Kidney capillary endothelial cell (primary cell): ENCODE data around the gene CYP2R1.
A peak's percentile ranks its signal among the peaks of the same experiment; 100 is the strongest.

ENCODE experiments used
- DNase-seq: peaks from one replicate; pipeline ENCODE4 v3.0.0-alpha.2; 2018; ENCODE audit warnings: low spot score

The CYP2R1 gene, protein sequence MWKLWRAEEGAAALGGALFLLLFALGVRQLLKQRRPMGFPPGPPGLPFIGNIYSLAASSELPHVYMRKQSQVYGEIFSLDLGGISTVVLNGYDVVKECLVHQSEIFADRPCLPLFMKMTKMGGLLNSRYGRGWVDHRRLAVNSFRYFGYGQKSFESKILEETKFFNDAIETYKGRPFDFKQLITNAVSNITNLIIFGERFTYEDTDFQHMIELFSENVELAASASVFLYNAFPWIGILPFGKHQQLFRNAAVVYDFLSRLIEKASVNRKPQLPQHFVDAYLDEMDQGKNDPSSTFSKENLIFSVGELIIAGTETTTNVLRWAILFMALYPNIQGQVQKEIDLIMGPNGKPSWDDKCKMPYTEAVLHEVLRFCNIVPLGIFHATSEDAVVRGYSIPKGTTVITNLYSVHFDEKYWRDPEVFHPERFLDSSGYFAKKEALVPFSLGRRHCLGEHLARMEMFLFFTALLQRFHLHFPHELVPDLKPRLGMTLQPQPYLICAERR

DNA sequence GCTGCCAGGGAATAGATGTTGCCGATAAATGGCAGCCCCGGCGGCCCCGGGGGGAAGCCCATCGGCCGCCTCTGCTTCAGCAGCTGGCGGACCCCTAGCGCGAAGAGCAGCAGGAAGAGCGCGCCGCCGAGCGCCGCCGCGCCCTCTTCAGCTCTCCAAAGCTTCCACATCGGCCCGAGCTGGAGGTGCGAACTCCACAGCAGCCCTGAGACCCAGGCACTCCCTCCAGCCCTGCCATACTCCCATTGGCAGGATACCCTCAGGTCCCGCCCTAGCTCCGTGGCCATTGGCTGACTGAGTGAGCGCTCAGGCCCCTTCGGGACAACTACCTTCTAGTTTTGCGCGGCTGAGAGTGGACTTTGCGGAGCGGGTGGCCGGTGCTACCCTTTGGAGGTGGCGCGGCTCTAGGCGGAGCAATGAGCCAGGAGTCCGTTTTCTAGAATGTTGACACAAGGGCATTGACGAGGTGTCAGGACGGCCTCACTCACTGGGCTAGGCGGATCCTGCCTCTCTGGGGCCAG lies at the start of gene CYP2R1:
TSS of gene CYP2R1 (minus strand) at position 196 of the 521 bp plus-strand sequence. CDS start at position 170, 26 bp downstream.
- DNase-seq, result peak; percentile 91

DNA sequence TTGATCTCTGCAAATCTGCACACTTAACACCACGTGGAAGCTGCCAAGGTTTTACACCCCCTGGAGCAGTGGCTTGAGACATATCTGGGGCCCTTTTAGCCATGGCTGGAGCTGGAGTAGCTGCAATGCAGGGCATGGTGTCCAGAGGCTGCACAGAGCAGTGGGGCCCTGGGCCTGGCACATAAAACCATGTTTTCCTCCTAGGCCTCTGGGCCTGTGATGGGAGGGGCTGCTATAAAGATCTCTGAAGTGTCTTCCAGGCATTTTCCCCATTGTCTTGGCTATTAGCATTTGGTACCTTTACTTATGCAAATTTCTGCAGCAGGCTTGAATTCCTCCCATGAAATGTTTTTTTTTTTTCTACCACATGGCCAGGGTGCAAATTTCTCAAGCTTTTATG lies 46.9 kb upstream of the CYP2R1 start:
- no peak for DNase-seq

DNA sequence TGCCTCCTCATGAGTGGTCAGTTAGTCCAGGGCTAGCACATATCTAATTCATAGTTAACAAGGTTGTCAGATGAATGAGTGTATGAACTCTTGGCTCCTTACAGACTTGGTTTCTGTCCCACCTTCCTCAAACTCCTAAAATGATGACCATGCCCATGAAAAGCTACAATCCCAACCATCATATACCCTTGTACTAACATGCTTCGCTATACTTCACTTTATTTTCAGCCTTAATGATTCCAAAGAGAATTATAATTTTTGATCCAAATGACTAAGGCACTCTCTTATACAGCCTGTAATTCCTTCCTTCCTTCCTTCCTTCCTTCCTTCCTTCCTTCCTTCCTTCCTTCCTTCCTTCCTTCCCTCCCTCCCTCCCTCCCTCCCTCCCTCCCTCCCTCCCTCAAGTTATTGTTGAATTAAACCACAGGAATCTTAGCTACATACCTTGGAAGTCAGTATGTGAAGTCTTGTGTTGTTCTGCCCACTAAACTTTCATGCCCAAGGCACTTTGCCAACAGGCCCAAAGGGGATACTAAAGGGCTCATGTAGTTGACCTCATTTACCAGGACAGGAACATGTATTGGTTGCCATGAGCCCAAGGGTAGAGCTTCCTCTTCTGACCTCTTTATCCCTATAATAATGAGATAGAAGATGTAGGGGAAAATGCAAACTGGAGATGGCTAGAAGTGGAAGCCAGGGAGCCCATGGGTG lies 42.8 kb upstream of the CYP2R1 start:
- no peak for DNase-seq

DNA sequence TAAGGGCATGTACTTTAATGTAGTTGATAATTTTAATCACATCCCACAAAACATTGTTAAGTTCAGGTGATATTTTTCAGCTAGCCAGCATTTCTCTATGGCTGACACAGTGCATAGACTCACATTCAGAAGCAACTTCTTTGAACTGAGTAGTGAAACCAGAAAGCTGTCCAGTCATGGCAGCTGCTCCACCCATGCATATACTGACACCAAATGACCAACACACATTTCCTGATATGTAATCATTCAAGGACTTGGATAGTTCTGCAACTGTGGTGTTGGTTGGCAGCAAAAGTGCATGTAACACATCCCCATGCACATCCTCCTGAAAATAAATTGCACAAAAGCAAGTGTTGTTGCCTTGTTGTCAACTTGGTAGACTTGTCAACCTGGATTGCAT lies 40.4 kb upstream of the CYP2R1 start:
- no peak for DNase-seq

DNA sequence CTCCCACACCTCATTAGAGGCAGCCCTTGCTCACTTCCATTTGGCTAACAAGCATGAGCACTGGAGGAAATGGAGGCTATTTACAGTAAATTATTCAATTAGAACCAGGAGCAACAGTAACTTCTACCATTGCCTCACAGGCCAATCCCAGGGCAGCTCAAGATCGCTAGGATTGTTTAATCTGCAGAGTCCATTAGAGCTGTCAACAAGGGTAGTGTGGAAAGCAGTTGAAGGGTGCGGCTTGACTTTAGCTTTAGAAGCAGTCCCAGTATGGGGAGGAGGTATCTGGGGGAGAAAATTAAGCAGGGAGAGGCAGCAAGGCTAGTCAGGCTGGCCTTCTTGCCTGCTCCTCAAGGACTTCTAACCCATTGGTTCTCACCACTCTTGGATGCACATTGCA lies 38.3 kb upstream of the CYP2R1 start:
- DNase-seq, result no peak

DNA sequence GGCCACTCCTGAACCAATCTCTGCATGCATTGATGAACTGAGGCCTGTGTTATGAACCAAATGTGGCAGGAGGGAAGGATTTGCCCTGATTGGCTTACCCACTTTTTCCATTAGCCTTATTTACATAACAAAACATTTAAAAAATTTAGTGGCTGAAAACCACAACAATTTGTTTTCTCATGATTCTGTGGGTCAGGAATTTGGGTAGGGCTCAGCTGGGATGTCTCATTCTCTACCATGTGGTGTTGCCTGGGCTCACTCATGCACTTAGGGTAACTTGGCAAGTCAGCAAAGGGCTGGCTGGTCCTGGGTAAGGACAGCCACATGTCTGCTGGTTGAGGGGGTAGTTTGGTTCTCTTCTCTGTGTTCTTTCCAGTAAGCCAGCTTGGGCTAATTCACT lies 35.1 kb upstream of the CYP2R1 start:
- DNase-seq, result no peak

DNA sequence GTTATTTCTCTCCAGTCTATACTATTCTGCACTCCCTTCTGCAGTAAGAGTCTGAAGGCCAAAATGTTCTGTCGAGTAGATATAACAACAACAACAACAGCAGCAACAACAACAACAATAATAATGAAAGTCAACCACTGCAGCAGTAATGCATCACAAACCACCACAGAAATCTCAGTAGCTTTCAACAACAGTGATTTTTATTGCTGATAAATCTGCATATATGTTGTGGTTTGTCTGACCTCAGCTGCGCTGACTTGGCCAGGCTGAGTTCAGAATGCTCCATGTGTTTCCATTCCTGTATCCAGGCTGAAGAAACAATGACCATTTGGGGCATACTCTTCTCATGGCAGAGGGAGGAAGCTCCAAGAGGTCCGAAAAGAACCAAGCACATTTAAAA lies 32.3 kb upstream of the CYP2R1 start:
- DNase-seq, result no peak

DNA sequence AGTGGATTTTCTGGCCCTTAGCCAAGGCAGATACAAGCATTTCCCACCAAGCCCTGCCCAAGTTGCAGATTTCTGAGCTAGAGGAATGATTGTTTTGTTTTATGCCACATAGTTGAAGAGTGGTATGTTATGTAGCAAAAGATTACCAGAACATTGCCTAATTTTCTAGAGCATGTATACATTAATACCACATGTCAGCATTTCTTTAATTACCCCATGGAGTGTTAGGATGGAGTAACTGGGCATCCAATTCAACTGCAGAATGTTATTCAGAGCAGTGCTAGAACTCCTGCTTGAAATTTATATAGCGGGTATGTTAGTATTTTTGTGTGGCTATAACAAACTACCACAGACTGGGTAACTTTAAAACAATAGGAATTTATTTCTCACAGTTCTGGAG lies 24.4 kb upstream of the CYP2R1 start:
- DNase-seq, result no peak

DNA sequence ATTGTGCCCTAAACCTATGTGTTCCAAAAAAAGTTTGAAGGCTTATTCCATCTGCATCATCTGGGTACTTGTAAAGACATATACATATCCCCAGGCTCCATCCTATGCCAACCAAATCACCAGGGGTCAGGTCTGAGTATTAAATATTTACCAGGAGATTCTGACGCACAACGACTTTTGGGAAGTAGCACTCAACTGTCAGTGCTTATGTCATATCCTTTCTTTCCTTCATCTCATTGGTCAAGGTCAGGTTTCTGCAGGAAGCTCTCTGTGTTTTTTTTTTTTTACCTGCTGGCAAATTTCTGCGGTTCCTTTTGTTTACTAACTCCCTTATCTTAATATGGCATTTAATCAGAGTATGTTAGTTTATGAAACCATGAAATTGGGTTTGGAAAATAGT lies 22.5 kb upstream of the CYP2R1 start:
- no peak for DNase-seq

DNA sequence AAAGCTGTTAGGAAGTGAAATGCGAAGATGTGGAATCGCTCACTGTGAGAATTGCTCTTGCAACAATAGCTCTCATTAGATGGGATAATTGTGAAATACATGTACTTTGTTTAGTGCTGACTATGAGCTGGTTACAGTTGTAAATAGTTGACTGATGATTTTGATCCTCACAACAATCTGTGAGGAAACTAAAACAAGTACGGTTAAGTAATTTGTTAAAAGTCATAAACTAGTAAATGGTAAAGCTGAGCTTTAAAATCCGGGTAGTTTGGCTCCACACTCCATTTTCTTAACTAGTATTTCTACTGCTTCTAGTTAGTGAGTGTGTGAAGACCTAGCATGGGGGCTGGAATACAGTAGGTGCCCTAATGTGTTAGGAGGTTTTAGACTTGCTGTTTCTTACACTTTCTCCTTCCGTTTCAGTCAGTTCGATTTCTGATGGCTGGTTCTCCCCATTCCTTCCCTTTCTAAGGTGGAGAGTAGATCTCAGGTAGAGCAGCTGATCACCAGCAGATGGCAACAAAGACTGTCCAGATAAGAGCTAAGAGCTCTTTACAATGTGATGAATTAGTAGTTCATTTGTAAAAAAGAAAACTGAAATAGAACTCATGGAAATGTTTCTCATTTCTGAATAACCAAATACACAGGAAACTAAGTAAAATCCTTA lies 16.3 kb upstream of the CYP2R1 start:
- DNase-seq, result peak; percentile 39

DNA sequence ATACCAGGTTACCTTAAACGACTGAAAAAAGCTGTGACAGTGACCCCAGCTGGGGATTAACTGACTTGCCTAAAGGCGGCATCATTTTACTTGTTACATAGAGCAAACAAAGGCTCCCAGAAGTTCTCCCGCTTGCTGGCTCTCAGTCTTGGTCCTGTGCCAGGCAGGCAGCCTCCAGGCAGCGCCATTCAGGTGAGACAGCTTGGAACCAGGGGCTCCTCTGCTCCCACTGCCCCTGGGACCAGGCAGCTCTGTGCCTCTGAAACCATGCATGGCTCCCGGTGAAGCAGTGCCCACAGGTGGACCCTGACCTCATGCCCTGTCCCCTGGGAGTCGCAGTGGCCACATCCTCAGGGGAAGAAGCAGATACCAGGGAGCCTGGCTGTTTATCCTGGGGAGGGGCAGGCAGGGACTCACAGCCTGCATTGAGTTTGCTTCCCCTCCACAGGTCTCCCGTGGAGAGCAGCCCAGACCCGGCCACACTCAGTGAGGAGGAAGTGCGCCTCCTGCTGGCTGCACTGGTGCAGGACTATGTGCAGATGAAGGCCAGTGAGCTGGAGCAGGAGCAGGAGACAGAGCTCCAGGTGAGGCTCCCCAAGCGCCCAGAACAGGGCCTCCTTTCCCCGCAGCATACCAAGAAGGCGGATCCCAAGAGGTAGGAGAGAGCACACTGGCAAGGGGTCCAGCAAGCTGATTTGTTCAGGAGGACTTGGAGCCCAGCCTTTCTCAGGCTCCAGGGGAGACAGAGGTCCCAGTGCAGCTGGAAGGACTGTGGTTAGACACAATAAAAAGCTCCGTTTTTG lies 15.6 kb upstream of the CYP2R1 start:
- peak; percentile 52 for DNase-seq

DNA sequence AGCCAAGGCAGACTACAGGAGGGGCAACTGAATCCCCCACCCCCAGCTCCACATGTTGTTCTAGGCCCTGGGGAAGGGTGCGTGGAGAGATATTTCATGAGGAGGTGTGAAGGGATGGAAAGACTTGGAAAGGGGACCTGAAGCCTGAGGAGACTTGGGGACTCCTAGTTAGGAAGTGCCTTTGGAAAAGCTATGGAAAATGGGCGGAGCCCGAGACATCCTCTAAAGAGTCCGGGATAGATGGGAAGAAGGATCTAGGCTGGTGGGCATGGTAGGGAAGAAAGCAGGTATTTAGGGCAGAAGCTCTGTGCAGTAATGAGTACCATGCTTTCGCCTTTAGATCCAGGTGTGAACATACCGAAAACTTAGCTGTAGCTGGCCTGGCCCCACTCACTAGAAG lies 15.0 kb upstream of the CYP2R1 start:
- DNase-seq, result no peak

DNA sequence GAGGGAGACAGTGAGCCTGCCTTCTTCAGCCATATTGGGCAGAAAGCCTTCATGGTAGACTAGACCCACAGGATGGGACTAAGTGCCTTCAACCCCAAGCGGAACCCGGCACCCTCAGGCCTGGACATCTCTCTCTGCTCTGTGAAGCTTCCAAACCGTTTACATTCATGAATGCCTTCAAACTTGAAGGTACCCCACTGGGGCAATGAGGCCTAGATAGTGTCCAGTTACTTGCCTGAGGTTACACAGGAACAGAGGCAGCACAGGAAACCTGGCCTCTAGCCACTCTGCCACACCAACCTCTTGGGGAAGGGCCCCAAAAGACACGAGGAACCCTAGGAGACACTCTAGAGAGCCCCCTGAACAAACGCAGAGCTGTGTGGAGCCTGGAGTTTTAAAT lies 14.5 kb upstream of the CYP2R1 start:
- DNase-seq, result no peak

DNA sequence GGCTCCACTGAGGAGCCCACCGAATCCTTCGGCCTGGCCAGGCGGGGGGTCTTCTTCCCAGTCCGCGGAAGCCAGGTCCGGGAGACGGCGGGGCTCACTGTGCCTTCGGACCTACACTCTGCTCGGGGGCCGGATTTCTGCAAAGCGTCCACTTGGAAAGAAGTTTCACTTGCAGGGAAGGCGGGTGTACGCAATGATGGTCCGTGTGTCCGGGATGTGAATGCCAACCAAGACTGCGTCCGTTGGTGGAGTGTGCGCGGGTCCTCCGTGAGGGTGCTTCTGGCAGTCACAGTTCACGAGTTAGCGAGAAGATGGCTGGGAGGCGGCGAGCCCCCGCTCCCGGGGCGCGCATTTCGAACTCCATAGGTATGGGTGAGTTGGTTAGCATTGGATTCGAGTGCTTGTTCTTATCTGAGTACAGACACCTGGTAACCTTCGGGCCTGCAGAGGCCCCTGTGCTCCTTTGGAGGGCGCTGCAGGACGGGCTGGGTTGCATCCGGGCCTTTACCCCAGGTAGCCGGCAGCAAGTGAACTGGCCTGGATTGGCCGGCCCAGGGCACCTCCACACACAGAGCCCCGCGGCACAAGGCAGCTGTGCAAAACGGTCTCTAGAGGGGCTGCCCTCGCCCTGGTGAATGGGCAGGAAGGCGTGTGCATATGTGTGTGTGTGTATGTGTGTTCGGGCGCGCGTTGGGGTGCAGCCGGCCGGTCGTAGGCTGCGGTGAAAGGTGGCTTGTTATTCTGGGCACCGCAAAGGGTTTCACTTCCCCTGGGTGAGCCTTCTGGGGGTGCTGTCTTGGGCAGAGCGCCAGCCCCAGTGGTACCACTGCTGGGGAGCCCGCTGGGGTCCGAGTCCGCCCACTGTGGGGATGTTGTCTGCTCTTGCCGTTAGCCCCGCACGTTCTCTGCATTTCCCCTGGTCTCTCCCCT lies 13.3 kb upstream of the CYP2R1 start:
- DNase-seq, result peak; percentile 36

DNA sequence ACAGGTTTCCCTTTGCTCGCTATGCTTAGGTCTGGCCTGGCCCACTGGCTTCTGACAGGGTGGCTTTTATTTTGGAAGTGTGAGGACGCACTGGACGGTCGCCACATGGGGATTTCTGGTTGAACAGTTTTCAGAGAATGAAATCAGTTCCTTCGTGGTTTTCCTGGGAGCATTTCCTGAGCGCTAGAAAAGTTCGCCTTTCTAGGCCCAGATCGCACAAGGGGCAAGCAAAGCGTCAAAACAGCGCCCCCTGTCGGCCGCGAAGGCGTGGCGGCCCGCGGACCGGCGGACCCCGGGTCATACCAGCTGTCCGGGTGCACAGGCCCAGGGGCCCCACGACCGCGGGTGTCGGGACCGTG lies 12.7 kb upstream of the CYP2R1 start:
- peak; percentile 59 for DNase-seq

DNA sequence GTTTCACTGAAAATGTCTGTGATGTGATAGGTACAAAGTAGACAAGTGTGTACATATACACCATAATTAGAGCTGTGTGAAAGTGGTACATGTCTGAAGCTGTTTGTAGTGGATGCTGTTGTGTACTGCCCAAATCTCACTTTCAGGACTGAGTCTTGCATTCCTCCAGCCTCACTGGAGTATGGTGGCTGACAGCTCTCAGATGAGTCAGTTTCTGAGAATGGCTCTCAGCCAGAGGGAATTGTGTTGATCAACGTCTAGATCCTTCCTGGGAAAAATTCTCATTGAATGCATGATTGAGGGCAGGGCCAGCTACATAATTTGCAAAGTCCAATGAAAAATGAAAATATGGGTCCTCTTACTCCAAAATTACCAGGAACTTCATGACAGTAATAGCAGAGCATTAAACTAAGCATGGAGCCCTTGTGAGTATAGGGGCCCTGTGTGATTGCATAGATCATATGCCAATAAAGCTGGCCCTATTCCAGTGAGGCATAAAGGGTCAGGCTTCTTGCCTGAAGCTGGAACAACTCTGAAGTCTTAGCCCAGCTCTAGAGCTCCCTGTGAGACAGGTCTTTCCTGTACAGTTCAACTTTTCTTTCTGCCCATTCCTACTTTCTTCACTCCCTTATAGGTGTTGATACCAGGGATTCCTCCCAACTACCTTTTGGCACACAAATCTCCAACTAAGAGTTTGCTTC lies 10.8 kb upstream of the CYP2R1 start:
- peak; percentile 81 for DNase-seq

DNA sequence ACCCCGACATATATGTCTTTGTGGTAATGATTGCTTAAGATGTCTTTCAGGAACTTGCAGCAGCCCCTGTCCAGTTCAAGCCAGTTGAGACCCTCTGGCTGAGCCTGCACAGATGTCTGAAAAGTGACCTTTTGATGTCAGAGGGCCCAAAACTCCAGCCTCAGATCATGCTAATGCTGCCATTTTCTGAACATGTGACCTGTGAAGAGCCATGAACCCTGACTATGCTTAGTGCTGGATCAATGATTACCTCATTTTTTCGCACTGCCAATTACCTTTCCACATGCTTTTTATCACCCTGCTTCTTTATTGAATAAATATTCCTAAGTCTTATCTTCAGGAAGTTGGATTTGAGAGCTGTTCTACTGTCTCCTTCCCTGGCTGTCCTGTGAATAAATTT lies 6.9 kb upstream of the CYP2R1 start:
- DNase-seq, result no peak

DNA sequence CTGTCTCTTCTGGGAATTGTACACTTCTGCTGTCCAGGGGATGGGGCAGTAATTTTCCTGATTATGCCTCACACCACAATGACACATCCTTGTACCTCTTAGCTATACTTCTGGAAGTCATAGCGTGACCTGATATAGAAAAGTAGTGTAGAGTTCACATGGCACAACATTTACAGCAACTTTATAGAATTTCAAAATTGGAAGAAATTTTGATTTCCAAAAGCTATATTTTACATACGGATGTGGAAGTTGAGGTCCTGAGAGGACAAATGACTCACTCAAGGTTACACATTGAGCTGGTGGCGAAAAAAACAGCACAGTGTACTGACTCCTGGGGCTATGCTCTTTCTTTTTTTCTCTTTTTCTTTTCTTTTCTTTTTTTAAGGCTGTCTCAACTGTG lies 6.3 kb upstream of the CYP2R1 start:
- no peak for DNase-seq

DNA sequence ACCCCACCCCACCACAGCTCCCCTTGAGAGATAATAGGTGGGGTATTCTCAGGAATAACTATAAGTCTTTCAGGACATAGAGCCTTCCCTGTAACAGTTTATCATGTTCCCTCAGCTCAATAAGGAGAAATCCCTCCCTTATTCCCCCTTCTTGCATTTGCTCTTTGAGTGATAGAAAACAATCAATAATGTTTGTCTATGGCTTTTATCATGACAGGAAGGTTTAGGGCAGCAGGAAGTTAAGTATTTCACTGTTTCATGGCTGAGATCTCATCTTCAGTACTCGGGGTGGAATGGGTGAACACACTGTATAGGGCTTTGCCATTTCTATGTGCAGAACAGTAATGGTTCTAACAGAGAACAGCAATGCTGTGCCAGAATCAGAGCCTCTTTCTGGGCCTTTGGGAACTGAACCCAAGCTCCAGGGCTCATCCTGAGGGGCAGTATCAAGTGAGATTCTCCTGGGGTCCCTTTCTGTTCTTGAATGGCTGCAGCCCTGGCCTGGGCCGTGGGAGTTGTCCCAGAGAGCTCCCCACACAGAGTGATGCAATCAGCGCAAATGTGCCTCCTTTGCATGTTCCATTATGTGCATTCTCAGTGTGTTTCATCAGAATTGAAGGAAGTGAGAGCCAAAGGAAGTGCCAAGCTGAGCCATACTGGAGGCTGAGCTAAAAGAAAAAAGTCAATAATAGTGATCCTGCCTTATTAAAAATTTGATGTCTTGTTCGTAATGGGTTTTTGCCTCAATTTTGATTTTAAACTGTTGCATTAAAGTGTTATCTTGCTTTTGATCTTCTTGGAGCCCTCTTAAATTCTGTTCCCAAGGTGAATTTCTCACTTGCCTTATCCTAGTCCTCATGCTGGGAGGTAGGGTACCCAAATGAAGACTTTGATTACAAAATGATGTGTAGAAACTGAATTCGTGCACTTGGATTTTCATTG lies 2.9 kb upstream of the CYP2R1 start:
- DNase-seq, result peak; percentile 54
